K562 (cell line): ENCODE data around the gene BIK. TPM values are rescaled to one million over a fixed set of nuclear protein-coding genes. Genes with fewer than 3 reads are reported as not detected.
A peak's percentile ranks its signal among the peaks of the same experiment; 100 is the strongest.

Experiments used
- BMI1 ChIP-seq: fragments of 150-350 bp; IDR thresholded peaks from 2 replicates; pipeline ENCODE4 v1.6.1; 2014; ENCODE audit warnings: low read length
- CCNT2 ChIP-seq: IDR thresholded peaks from 2 replicates; pipeline ENCODE4 v1.6.1; 2011; ENCODE audit warnings: borderline replicate concordance, low read depth, mild to moderate bottlenecking, moderate library complexity, mixed read lengths, low read length; ENCODE audit not compliant: insufficient read length; ENCODE audit errors: extremely low read depth
- MAZ ChIP-seq, 2 experiments: fragments of 450-650 bp in 1 of 2; sonication (generic) in 1 of 2; formaldehyde crosslinking; IDR thresholded peaks in 1 of 2; conservative IDR thresholded peaks in 1 of 2; 2 replicates each; pipeline versions ENCODE4 v1.4.0 to v1.5.0; 2020; ENCODE audit warnings: mild to moderate bottlenecking in 1 of 2, missing genetic modification reagents in 1 of 2
- MTA2 ChIP-seq: fragments of 450-650 bp; IDR thresholded peaks from 2 replicates; pipeline ENCODE4 v1.6.1; 2016; ENCODE audit warnings: low read depth
- NKRF ChIP-seq: fragments of 450-650 bp; IDR thresholded peaks from 2 replicates; pipeline ENCODE4 v1.6.1; 2016; ENCODE audit warnings: borderline replicate concordance
- SP1 ChIP-seq: sonication (generic); formaldehyde crosslinking; IDR thresholded peaks from 2 replicates; pipeline ENCODE4 v1.8.1; 2022; ENCODE audit warnings: mild to moderate bottlenecking, missing genetic modification reagents
- STAT5B ChIP-seq: fragments of 250-450 bp; sonication (Bioruptor Pico); IDR thresholded peaks from 2 replicates; pipeline ENCODE4 v1.8.0; 2021; ENCODE audit warnings: mild to moderate bottlenecking, inconsistent platforms
- THRAP3 ChIP-seq: fragments of 450-650 bp; IDR thresholded peaks from 2 replicates; pipeline ENCODE4 v1.6.1; 2016; ENCODE audit warnings: mild to moderate bottlenecking, inconsistent platforms, borderline replicate concordance
- ZBTB40 ChIP-seq, 2 experiments: fragments of 450-650 bp in 1 of 2; sonication (generic) in 1 of 2; formaldehyde crosslinking in 1 of 2; IDR thresholded peaks; 2 replicates each; pipeline versions ENCODE4 v1.7.1 to v1.9.0; 2016 to 2022; ENCODE audit warnings: inconsistent platforms in 1 of 2, mild to moderate bottlenecking in 1 of 2, missing genetic modification reagents in 1 of 2
- ZFP36 ChIP-seq: fragments of 150-350 bp; IDR thresholded peaks from 2 replicates; pipeline ENCODE4 v1.6.1; 2018; ENCODE audit warnings: low read length, low read depth; ENCODE audit not compliant: partially characterized antibody
- ZSCAN29 ChIP-seq: fragments of 450-650 bp; IDR thresholded peaks from 2 replicates; pipeline ENCODE4 v1.6.1; 2017
- polyA plus RNA-seq, 8 experiments: library from polyadenylated mRNA; depleted of rRNA in 4 of 8; stranded (reverse) in 5 of 8; unstranded in 3 of 8; fragments of >200 nt; fragmentation: Nextera tagmentation in 2 of 8; fragmentation: Illumina TruSeq in 1 of 8; extraction: Ambion mirVana in 2 of 8; extraction: Trizol in 1 of 8; gene quantifications; 2 replicates each; pipeline versions ENCODE4 v1.2.1 to v1.2.3, GENCODE V29; 2011 to 2014; ENCODE audit warnings: inconsistent platforms in 1 of 8, missing spikeins in 1 of 8
- total RNA-seq, 7 experiments: library from RNA; depleted of rRNA in 6 of 7; stranded (reverse); fragments of >200 nt in 6 of 7; fragmentation: Illumina TruSeq in 2 of 7; extraction: Trizol in 2 of 7; gene quantifications; 2 replicates each; pipeline versions ENCODE4 v1.2.1 to v1.2.3, GENCODE V29; 2011 to 2021; ENCODE audit warnings: low replicate concordance in 1 of 7
- TF ChIP-seq, protein P1 (sequence below): sonication (generic); formaldehyde crosslinking; IDR thresholded peaks from 2 replicates; pipeline ENCODE4 v1.9.0; 2022; ENCODE audit warnings: mild to moderate bottlenecking, missing genetic modification reagents
- TF ChIP-seq, protein P2 (sequence below): fragments of 250-450 bp; sonication (Bioruptor Pico); IDR thresholded peaks from 2 replicates; pipeline ENCODE4 v1.8.0; 2021; ENCODE audit warnings: mild to moderate bottlenecking, moderate library complexity

The BIK gene
- total and polyA plus RNA-seq, 9 of the 15 experiments (the other 6 are each of a cell fraction or from before 2014, with no cell fraction given): 0.08 to 0.23 (median 0.18) TPM; not detected in 4

DNA sequence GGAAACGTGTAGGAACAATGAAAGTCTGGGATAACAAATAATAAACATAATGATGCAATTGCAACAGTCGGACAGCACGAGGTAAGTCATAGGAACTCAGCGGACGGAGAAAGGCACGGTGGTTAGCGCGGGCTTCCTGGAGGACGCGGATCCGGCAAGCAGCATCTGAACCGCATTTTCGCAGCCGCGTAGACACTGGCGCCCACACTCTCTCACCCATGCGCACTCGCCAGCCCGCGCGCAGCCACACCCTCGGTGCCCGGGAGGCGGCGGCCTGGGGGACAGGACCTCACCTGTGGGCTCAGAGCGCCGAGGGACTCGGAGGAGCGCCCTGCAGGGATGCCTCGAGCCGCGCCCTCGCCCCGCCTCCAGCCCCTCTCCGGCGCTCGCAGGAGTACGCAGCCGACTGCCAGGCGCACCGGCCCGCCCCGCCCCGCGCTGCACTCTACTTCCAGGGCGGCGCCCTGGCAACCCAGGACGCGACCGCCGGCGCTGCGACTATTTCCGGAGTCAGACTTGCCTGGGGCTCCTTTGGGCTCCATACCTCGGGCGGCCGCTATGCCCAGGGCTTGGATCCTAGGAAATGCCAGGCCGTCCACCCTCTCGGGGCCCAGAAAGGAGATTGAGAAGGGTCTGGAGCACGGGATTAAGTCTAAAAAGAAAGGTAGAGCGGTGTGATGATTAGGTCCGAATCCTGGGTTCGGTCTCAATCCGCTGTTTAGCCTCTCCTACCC, 21.4 kb upstream of the BIK start, which contains the start of gene TTLL1 (continued):
- TF ChIP-seq ZBTB40 (IDR thresholded peaks at IDR 0.05): peak; percentile 96
- no peak for TF ChIP-seq ZBTB40 (CRISPR knock-in tag; IDR thresholded peaks at IDR 0.05)
- TF ChIP-seq THRAP3: no peak
- TF ChIP-seq, protein P1, sequence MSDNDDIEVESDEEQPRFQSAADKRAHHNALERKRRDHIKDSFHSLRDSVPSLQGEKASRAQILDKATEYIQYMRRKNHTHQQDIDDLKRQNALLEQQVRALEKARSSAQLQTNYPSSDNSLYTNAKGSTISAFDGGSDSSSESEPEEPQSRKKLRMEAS: peak; percentile 26; the same call in 1 of the 2 replicates
- TF ChIP-seq ZFP36: peak; percentile 16
- TF ChIP-seq MAZ (CRISPR knock-in tag; conservative IDR thresholded peaks at IDR 0.05 in 1 of 2, IDR thresholded peaks at IDR 0.05 in 1 of 2): peak; percentile 74 to 79
- TF ChIP-seq, protein P2, sequence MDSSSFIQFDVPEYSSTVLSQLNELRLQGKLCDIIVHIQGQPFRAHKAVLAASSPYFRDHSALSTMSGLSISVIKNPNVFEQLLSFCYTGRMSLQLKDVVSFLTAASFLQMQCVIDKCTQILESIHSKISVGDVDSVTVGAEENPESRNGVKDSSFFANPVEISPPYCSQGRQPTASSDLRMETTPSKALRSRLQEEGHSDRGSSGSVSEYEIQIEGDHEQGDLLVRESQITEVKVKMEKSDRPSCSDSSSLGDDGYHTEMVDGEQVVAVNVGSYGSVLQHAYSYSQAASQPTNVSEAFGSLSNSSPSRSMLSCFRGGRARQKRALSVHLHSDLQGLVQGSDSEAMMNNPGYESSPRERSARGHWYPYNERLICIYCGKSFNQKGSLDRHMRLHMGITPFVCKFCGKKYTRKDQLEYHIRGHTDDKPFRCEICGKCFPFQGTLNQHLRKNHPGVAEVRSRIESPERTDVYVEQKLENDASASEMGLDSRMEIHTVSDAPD: no peak
- peak; percentile 84 for TF ChIP-seq BMI1
- TF ChIP-seq NKRF: peak; percentile 84; the same call in 1 of the 2 replicates
- no peak for TF ChIP-seq CCNT2
- peak; percentile 100 for TF ChIP-seq ZSCAN29
- peak; percentile 48; the same call in 1 of the 2 replicates for TF ChIP-seq MTA2
- no peak for TF ChIP-seq STAT5B (CRISPR knock-in tag)
- TF ChIP-seq SP1 (CRISPR knock-in tag): peak; percentile 79
